ENCODE results near the gene FBXO42. TPM values are rescaled to one million over a fixed set of nuclear protein-coding genes. Genes with fewer than 3 reads are reported as not detected.

FBXO42 gene
- total RNA-seq, 1 experiment from 2014 or later: 26.5 TPM

DNA sequence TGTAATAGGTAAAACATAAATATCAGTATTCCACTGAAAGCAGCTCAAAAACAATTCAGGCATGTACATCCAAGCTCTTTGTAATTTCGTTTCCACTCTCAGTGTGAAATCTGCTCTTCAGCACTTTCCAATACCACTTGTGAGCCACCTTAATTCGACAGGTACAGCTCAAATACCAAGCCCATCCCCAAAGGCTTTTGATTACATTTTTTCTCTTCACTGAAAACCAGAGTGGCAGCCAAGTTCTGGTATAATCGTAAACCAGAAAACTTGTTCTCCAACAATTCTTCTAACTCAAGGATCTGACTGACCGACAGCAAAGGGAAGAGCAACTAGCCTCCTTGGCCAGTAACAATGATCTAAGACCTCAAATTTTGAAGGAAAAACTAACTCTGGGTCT lies 36.8 kb downstream of the FBXO42 start:
- Histone ChIP-seq H3K4me1 (no peaks in the 10 kb centered on the region), H3K9me3 (replicated peaks) (no peaks in the 10 kb centered on the region), H3K36me3 (peaks cover 25% of the 10 kb centered on the region), H3K4me3 (no peak overlapping the region), H3K27ac (no peak overlapping the region), H3K27me3 (no peaks in the 10 kb centered on the region)
- no peak for DNase-seq

GRCh38 chr1:16307222-16307621 lies 45.1 kb downstream of the FBXO42 start:
- Histone ChIP-seq H3K4me3 (no peak overlapping the region), H3K27ac (no peak overlapping the region), H3K4me1 (no peaks in the 10 kb centered on the region), H3K9me3 (replicated peaks) (no peaks in the 10 kb centered on the region), H3K27me3 (no peaks in the 10 kb centered on the region), H3K36me3 (peaks cover 60% of the 10 kb centered on the region)
- no peak for DNase-seq

GRCh38 chr1:16302709-16303627 lies 49.3 kb downstream of the FBXO42 start:
- Histone ChIP-seq H3K36me3 (peaks cover 55% of the 10 kb centered on the region), H3K4me1 (no peaks in the 10 kb centered on the region), H3K27me3 (no peaks in the 10 kb centered on the region), H3K9me3 (replicated peaks) (no peaks in the 10 kb centered on the region), H3K4me3 (no peak overlapping the region), H3K27ac (no peak overlapping the region)
- no peak for DNase-seq

- DNase-seq: no peak
- Histone ChIP-seq H3K27ac (no peak overlapping the region), H3K4me1 (no peaks in the 10 kb centered on the region), H3K27me3 (no peaks in the 10 kb centered on the region), H3K9me3 (replicated peaks) (no peaks in the 10 kb centered on the region), H3K4me3 (no peak overlapping the region), H3K36me3 (peaks cover 50% of the 10 kb centered on the region)
Observed at GRCh38 chr1:16300436-16300835, 51.8 kb downstream of the FBXO42 start.

GRCh38 chr1:16298653-16299052 lies 53.6 kb downstream of the FBXO42 start:
- Histone ChIP-seq H3K36me3 (peaks cover 36% of the 10 kb centered on the region), H3K27ac (no peak overlapping the region), H3K27me3 (no peaks in the 10 kb centered on the region), H3K4me3 (no peak overlapping the region), H3K4me1 (no peaks in the 10 kb centered on the region), H3K9me3 (replicated peaks) (no peaks in the 10 kb centered on the region)
- DNase-seq: no peak

GRCh38 chr1:16296643-16297042 lies 55.6 kb downstream of the FBXO42 start:
- Histone ChIP-seq H3K36me3 (peaks cover 28% of the 10 kb centered on the region), H3K4me3 (no peak overlapping the region), H3K4me1 (no peaks in the 10 kb centered on the region), H3K9me3 (replicated peaks) (no peaks in the 10 kb centered on the region), H3K27ac (no peak overlapping the region), H3K27me3 (no peaks in the 10 kb centered on the region)
- DNase-seq: no peak

GRCh38 chr1:16294219-16295212 lies 57.8 kb downstream of the FBXO42 start:
- no peak overlapping the region for H3K27ac ChIP-seq
- no peak for DNase-seq
- H3K9me3 ChIP-seq (replicated peaks): no peaks in the 10 kb centered on the region
- H3K4me3 ChIP-seq: no peak overlapping the region
- no peaks in the 10 kb centered on the region for H3K4me1 ChIP-seq
- H3K36me3 ChIP-seq: peaks cover 26% of the 10 kb centered on the region
- no peaks in the 10 kb centered on the region for H3K27me3 ChIP-seq

DNA sequence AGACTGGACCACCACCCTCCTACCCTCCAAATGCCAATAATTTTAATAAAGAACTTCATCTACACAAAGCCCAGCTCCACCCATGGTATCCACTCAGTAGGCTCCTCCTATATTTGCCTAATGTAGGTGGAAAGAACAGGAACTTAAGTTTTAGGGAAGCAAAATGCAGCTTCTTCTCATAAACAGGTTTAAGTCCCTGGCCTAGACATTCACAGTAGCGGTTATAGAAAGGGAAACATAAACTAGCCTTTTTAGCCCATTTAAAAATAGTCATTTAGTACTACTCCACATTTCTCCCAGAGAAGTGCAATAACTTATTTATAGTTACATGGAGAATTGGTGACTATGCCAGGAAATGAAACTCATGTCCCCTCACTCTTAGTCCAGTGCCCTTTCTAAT lies 58.7 kb downstream of the FBXO42 start:
- H3K36me3 ChIP-seq: peaks cover 26% of the 10 kb centered on the region
- no peaks in the 10 kb centered on the region for H3K4me1 ChIP-seq
- no peak for DNase-seq
- H3K27me3 ChIP-seq: no peaks in the 10 kb centered on the region
- H3K27ac ChIP-seq: no peak overlapping the region
- H3K4me3 ChIP-seq: no peak overlapping the region
- no peaks in the 10 kb centered on the region for H3K9me3 ChIP-seq (replicated peaks)

- H3K27me3 ChIP-seq: no peaks in the 10 kb centered on the region
- no peaks in the 10 kb centered on the region for H3K4me1 ChIP-seq
- no peak overlapping the region for H3K4me3 ChIP-seq
- H3K27ac ChIP-seq: no peak overlapping the region
- H3K36me3 ChIP-seq: peaks cover 24% of the 10 kb centered on the region
- no peaks in the 10 kb centered on the region for H3K9me3 ChIP-seq (replicated peaks)
- no peak for DNase-seq
Observed at GRCh38 chr1:16292739-16293138, 59.5 kb downstream of the FBXO42 start.

- Histone ChIP-seq H3K4me1 (no peaks in the 10 kb centered on the region), H3K9me3 (replicated peaks) (no peaks in the 10 kb centered on the region), H3K36me3 (peaks cover 23% of the 10 kb centered on the region), H3K27ac (no peak overlapping the region), H3K27me3 (no peaks in the 10 kb centered on the region), H3K4me3 (no peak overlapping the region)
- DNase-seq: no peak
Observed at GRCh38 chr1:16289959-16290358, 62.3 kb downstream of the FBXO42 start.

GRCh38 chr1:16286122-16286521 lies 66.2 kb downstream of the FBXO42 start:
- Histone ChIP-seq H3K27me3 (no peaks in the 10 kb centered on the region), H3K9me3 (replicated peaks) (no peaks in the 10 kb centered on the region), H3K27ac (no peak overlapping the region), H3K4me3 (no peak overlapping the region), H3K36me3 (peaks cover 27% of the 10 kb centered on the region), H3K4me1 (no peaks in the 10 kb centered on the region)
- no peak for DNase-seq

GRCh38 chr1:16281765-16282164 lies 70.5 kb downstream of the FBXO42 start:
- no peak for DNase-seq
- H3K4me3 ChIP-seq: no peak overlapping the region
- H3K27ac ChIP-seq: no peak overlapping the region
- peaks cover 8% of the 10 kb centered on the region for H3K36me3 ChIP-seq
- H3K27me3 ChIP-seq: no peaks in the 10 kb centered on the region
- peaks cover 4% of the 10 kb centered on the region for H3K4me1 ChIP-seq
- H3K9me3 ChIP-seq (replicated peaks): no peaks in the 10 kb centered on the region

- no peak for DNase-seq
- H3K4me1 ChIP-seq: peaks cover 4% of the 10 kb centered on the region
- no peak overlapping the region for H3K4me3 ChIP-seq
- H3K27me3 ChIP-seq: no peaks in the 10 kb centered on the region
- no peaks in the 10 kb centered on the region for H3K9me3 ChIP-seq (replicated peaks)
- peaks cover 7% of the 10 kb centered on the region for H3K36me3 ChIP-seq
- no peak overlapping the region for H3K27ac ChIP-seq
Observed at GRCh38 chr1:16279186-16279585, 73.1 kb downstream of the FBXO42 start.

GRCh38 chr1:16276302-16277030 lies 75.8 kb downstream of the FBXO42 start:
- no peak for DNase-seq
- Histone ChIP-seq H3K36me3 (no peaks in the 10 kb centered on the region; the same call in none of the 2 replicates), H3K27me3 (no peaks in the 10 kb centered on the region), H3K4me1 (peaks cover 4% of the 10 kb centered on the region), H3K4me3 (no peak overlapping the region), H3K27ac (no peak overlapping the region), H3K9me3 (replicated peaks) (no peaks in the 10 kb centered on the region)

Data from SJCRH30 (cell line).